Activated CD8-positive, alpha-beta T cell treated with anti-CD3 and anti-CD28 coated beads for 36 hours (primary cell): ENCODE measurements around the gene DDX5. TPM values are rescaled to one million over a fixed set of nuclear protein-coding genes. Genes with fewer than 3 reads are reported as not detected.

Experiments
- ATAC-seq: fragments of 200-7000 bp; cut with Tn5 transposase; one replicate; pipeline ENCODE4 v1.10.0; 2021; ENCODE audit warnings: mild to moderate bottlenecking, moderate library complexity
- CTCF ChIA-PET: fragments of 350-600 bp; sonication (Branson Sonifier 250); formaldehyde crosslinking; loops from one replicate; lab custom pipeline; 2021; ENCODE audit warnings: antibody characterized with exemption; lab: Charles Lee
- POLR2A ChIA-PET: fragments of 350-600 bp; sonication (Branson Sonifier 250); formaldehyde crosslinking; loops from one replicate; lab custom pipeline; 2021; ENCODE audit warnings: antibody characterized with exemption; lab: Charles Lee
- DNase-seq: peaks from one replicate; pipeline ENCODE4 v3.0.0-alpha.2; 2020
- H3K27ac Mint-ChIP-seq: one replicate; pipeline ENCODE4 v1.8.0; 2021; ENCODE audit warnings: mild to moderate bottlenecking, mixed read lengths
- H3K27me3 Mint-ChIP-seq: one replicate; pipeline ENCODE4 v1.8.0; 2021; ENCODE audit warnings: mixed read lengths
- H3K36me3 Mint-ChIP-seq: one replicate; pipeline ENCODE4 v1.8.0; 2021; ENCODE audit warnings: low read depth, mixed read lengths
- H3K4me1 Mint-ChIP-seq: one replicate; pipeline ENCODE4 v1.8.0; 2021; ENCODE audit warnings: low read depth, mixed read lengths
- H3K4me3 Mint-ChIP-seq: one replicate; pipeline ENCODE4 v1.8.0; 2021; ENCODE audit warnings: mild to moderate bottlenecking, moderate library complexity, mixed read lengths
- H3K9me3 Mint-ChIP-seq: one replicate; pipeline ENCODE4 v1.8.0; 2021; ENCODE audit warnings: mixed read lengths
- intact Hi-C: fragments of 100-400 bp; cut with micrococcal nuclease; formaldehyde crosslinking; loops from one replicate; pipeline ENCODE4 v1.10.0; 2022
- total RNA-seq, 2 experiments: library from RNA; stranded (reverse); gene quantifications; one replicate each; pipeline ENCODE4 v1.2.3, GENCODE V29; 2021
- TF ChIP-seq, protein P1 (sequence below): fragments of 200-600 bp; IDR thresholded peaks from one replicate; pipeline ENCODE4 v1.8.0; 2022; ENCODE audit warnings: antibody characterized with exemption, mild to moderate bottlenecking

Gene DDX5
- total RNA-seq, 2 experiments from 2014 or later = 632 to 668 TPM

DNA sequence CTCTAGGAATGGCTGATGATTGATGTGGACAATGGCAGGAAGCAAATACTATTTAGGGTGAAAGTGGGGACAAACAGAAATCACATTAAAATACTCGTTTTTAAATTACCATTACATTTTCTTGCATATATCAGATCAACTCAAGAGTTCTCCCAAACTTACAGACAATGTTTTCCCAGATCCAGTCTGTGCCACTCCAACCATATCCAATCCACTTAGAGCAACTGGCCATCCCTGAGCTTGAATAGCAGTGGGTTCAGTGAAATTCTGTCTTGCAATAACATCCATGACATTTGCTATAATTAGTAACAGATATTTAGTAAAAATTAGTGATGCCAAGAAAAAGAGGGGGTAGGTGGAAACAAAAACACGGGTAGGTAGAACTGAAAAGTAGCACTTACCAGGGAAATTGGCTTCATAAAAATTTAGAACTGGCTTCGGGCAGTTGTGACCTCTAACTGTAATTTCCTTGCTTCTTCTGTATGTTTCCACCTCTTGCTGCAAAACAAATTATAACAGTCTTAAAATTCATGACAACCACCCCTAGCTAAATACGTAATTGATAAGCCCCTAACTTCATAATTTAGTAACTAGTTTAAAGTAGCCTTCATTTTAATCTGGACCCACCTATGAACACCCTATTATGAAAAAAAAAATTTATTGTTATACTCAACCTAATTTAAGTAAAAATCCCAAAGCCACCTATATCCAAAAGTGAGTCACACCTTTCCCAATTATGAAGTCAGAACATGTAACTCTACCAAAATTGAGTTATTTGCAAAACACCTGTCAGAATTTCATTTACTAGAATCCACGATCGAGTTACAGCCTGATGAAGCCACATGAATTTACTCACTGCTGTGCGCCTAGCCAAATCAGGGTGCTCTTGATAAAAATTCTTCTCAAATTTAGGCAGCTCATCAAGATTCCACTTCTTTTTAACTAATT, 2.0 kb downstream of the DDX5 start:
- DNase-seq (no peak), ATAC-seq (no peak)
- H3K36me3 Mint-ChIP-seq = peaks cover 78% of the 10 kb centered on the region
- no peaks in the 10 kb centered on the region for H3K27me3 Mint-ChIP-seq
- H3K4me3 Mint-ChIP-seq = peak overlapping the region; percentile 91
- peaks cover 68% of the 10 kb centered on the region for H3K4me1 Mint-ChIP-seq
- H3K9me3 Mint-ChIP-seq = no peaks in the 10 kb centered on the region
- TF ChIP-seq, protein P1, sequence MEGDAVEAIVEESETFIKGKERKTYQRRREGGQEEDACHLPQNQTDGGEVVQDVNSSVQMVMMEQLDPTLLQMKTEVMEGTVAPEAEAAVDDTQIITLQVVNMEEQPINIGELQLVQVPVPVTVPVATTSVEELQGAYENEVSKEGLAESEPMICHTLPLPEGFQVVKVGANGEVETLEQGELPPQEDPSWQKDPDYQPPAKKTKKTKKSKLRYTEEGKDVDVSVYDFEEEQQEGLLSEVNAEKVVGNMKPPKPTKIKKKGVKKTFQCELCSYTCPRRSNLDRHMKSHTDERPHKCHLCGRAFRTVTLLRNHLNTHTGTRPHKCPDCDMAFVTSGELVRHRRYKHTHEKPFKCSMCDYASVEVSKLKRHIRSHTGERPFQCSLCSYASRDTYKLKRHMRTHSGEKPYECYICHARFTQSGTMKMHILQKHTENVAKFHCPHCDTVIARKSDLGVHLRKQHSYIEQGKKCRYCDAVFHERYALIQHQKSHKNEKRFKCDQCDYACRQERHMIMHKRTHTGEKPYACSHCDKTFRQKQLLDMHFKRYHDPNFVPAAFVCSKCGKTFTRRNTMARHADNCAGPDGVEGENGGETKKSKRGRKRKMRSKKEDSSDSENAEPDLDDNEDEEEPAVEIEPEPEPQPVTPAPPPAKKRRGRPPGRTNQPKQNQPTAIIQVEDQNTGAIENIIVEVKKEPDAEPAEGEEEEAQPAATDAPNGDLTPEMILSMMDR = no peak
- CTCF ChIA-PET = interaction anchor here (1.0 to 3.6 kb wide), 8 partner anchors 8 to 145 kb away, joined by 3 to 32 read pairs (median 8); partner anchors contain the start of gene POLG2
- peak overlapping the region; percentile 99 for H3K27ac Mint-ChIP-seq
- intact Hi-C loops = no loop called here
- POLR2A ChIA-PET = interaction anchor here (0.6 to 4.8 kb wide), 16 partner anchors 8 to 358 kb away, joined by 3 to 143 read pairs (median 6); partner anchors contain the start of gene POLG2

DNA sequence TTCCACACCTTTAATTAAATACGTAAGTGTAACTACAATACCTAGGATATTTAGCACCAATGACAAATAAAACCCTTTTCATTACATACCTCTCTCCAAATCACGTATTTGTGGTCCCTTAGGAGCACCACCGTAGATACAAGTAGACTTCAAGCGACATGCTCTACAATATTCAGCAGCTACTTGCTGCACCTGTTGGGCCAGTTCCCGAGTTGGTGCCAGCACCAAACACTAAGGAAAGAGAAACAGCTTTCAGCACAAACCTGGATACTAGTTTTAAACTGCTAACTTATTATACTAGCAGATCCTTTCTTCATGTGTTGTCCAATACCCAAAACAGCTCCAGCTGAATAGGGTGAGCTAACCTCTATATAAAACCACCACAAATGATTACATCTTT, 2.7 kb downstream of the DDX5 start:
- intact Hi-C loops = no loop called here
- POLR2A ChIA-PET = interaction anchor here (0.6 to 4.8 kb wide), 5 partner anchors 7 to 47 kb away, joined by 3 to 143 read pairs (median 4); partner anchors contain the start of gene POLG2
- CTCF ChIA-PET = interaction anchor here (1.2 to 3.6 kb wide), 2 partner anchors 11 to 83 kb away, joined by 5 to 29 read pairs; no protein-coding TSS in a partner anchor
- peak overlapping the region; percentile 91 for H3K4me3 Mint-ChIP-seq
- no peaks in the 10 kb centered on the region for H3K27me3 Mint-ChIP-seq
- DNase-seq (no peak), ATAC-seq (no peak)
- peaks cover 69% of the 10 kb centered on the region for H3K4me1 Mint-ChIP-seq
- H3K36me3 Mint-ChIP-seq = peaks cover 80% of the 10 kb centered on the region
- no peaks in the 10 kb centered on the region for H3K9me3 Mint-ChIP-seq
- H3K27ac Mint-ChIP-seq = peak overlapping the region; percentile 99
- TF ChIP-seq, protein P1 = no peak

DNA sequence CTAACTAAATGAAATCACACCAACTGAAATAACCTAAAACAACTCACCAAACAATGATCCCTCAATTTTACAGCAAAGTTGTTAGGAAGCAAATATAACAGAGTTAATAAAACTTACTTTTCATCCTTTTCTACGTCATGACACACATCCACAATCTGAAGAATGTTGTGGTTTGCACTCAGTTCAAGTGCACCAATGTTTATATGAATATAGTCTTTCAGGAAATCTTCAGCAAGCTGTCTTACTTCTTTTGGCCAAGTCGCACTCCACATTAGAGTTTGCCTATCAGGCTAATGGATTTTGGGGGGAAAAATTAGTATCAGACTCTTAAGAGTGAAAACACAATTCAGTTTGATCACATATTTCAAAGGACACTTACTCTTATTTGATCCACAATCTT, 3.3 kb downstream of the DDX5 start:
- peak overlapping the region; percentile 91 for H3K4me3 Mint-ChIP-seq

DNA sequence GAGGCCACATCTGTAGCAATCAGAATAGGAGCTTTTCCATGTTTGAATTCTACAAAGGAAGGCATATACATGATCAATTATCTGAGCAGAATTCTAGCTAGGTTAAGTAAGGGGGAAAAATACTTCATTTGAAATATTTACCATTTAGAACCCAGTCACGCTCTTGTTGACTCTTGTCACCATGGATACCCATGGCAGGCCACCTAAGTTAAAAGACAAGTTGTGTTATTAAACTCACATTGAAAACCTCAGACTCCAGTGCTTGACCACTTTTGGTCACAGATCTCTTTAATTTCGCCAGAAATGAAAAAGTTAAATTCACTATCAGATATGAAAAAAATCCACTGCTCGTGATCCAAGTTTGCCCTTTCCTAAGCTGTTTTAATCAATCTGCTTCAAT, 4.1 kb downstream of the DDX5 start:
- ChIA-PET CTCF (interaction anchor here (1.3 to 3.6 kb wide), 3 partner anchors 10 to 83 kb away, joined by 4 to 29 read pairs (median 4); no protein-coding TSS in a partner anchor), POLR2A (interaction anchor here (0.6 to 1.5 kb wide), 8 partner anchors 8 to 487 kb away, joined by 3 to 6 read pairs (median 4); no protein-coding TSS in a partner anchor)
- intact Hi-C loops = no loop called here
- DNase-seq = no peak
- no peak for ATAC-seq
- TF ChIP-seq, protein P1 = no peak
- peak overlapping the region; percentile 0 for H3K4me3 Mint-ChIP-seq
- no peaks in the 10 kb centered on the region for H3K27me3 Mint-ChIP-seq
- H3K4me1 Mint-ChIP-seq = peaks cover 69% of the 10 kb centered on the region
- H3K9me3 Mint-ChIP-seq = no peaks in the 10 kb centered on the region
- peaks cover 88% of the 10 kb centered on the region for H3K36me3 Mint-ChIP-seq
- H3K27ac Mint-ChIP-seq = peak overlapping the region; percentile 75

More for the DNA sequence above, 3.3 kb downstream of the DDX5 start:
- ATAC-seq (no peak), DNase-seq (no peak)
- Mint-ChIP-seq H3K36me3 (peaks cover 84% of the 10 kb centered on the region), H3K4me1 (peaks cover 70% of the 10 kb centered on the region), H3K9me3 (no peaks in the 10 kb centered on the region), H3K27me3 (no peaks in the 10 kb centered on the region), H3K27ac (peak overlapping the region; percentile 75)
- intact Hi-C loops = no loop called here
- CTCF ChIA-PET = interaction anchor here (1.2 to 3.6 kb wide), 4 partner anchors 11 to 84 kb away, joined by 4 to 29 read pairs (median 4); no protein-coding TSS in a partner anchor
- POLR2A ChIA-PET = interaction anchor here (0.6 to 1.5 kb wide), 6 partner anchors 10 to 111 kb away, joined by 3 to 6 read pairs (median 4); no protein-coding TSS in a partner anchor
- TF ChIP-seq, protein P1 = no peak
